GM19023 (cell line): ENCODE data around the gene RNF113B.

Source experiments
- ATAC-seq: cut with Tn5 transposase; IDR thresholded peaks from one replicate; pipeline ENCODE4 v1.9.1; 2021; ENCODE audit warnings: mild to moderate bottlenecking, moderate library complexity; ENCODE audit not compliant: unreplicated experiment

RNF113B gene

GRCh38 chr13:98204546-98204945 is 27.5 kb upstream of the RNF113B start:
- no peak for ATAC-seq

GRCh38 chr13:98203646-98204326 is 26.7 kb upstream of the RNF113B start:
- ATAC-seq: no peak

DNA sequence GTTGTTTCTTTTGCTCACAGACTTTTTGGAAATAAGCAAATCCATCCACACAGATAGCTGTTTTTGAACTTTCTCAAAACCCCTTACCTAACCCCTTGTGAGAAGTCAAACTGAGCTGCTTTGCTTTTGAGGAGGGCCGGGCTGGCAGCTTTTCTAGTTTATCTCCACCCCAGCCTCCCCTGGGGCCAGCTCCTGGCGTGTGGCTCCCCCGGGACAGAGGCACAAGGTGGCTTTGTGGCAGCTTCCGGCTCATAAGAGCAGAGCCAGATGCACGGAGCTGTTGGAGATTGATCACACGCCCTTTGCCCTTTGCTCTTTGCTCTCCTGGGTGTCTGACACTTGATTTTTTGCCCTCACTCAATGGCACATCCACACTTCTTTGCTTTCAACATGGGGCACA is 24.9 kb upstream of the RNF113B start:
- ATAC-seq: no peak

- no peak for ATAC-seq
Measured at GRCh38 chr13:98201189-98201588, 24.1 kb upstream of the RNF113B start.

- ATAC-seq: no peak
Measured at GRCh38 chr13:98200211-98200878, 23.3 kb upstream of the RNF113B start.

GRCh38 chr13:98199480-98199879 is 22.4 kb upstream of the RNF113B start:
- no peak for ATAC-seq

- ATAC-seq: no peak
Measured at GRCh38 chr13:98198683-98199082, 21.6 kb upstream of the RNF113B start.

- ATAC-seq: no peak
Measured at GRCh38 chr13:98195054-98195791, 18.2 kb upstream of the RNF113B start.

DNA sequence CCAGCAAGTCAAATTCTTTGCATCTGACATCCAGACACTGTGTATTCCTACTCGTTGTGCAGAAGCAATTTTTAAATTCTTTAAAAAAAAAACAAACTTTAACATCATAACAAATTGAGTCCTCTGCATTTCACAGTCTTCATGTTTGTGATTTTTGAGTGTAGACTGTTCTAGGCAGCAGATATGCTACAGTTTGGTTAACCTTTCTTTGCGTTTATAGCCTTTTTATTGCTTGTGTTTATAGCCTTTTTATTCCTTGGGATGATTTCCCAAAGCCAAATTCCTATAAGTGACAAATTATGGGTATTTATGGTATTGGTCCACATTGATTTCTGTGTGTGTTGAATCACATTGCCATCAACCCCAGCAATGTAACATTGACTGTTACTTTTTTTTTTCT is 14.9 kb upstream of the RNF113B start:
- no peak for ATAC-seq

DNA sequence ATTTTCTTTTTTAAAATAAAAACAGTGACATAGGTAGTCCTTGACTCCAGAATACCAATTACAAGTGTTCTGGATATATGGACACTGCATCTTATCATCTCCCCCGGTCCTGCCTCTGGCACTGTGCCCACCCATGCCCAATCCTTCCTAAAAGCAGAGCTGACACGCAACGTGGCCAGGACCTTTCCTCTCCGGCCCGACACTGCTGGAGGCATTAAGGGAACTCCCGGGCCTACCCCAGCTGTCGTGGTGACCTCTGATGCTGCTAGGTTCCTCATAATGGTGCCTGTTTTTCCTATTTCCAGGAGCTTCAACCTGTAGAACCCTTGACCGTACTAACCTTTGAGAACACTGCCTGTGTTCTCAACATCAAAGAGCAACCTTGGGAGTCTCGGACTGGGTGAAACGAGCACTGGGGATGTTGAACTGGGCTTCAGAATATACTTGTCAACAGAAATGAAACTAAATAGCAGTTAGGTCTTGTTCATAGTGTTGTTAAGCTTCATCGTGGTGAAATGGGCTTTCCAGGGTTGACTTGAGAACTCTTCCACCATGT is 13.9 kb upstream of the RNF113B start:
- no peak for ATAC-seq

DNA sequence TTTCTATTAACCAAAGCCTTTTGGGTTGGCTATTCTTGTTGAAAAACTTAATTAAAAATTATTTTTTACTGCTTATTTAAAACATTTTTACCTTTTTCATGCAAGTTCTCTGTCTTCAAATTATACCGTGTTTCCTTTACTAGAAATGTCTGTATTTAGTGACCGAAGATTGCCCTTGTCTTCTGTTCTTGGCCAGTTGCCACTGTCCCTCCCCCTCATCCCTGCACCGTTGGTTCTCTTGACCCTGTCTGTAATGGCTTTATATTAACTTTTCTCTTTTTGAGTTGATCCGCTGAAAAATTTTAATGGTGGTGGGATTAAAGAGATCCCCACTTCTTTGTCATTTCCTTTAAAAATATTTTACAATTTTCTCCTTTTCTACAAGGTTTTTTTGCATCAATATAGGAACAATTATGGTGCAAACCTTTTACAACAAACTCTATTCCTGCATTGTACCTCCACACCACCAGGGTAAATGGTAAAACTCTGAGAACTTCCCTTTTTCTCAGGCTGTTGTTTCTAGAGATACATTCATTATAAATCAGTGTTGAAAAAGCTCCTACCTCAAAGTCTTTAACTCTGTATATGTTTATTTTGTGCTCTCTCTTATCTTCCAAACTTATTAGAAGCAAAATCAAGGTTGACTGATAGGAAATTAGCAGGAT is 12.9 kb upstream of the RNF113B start:
- ATAC-seq: no peak

- ATAC-seq: no peak
Measured at GRCh38 chr13:98188544-98189166, 11.6 kb upstream of the RNF113B start.

GRCh38 chr13:98187965-98188261 is 10.8 kb upstream of the RNF113B start:
- ATAC-seq: no peak

DNA sequence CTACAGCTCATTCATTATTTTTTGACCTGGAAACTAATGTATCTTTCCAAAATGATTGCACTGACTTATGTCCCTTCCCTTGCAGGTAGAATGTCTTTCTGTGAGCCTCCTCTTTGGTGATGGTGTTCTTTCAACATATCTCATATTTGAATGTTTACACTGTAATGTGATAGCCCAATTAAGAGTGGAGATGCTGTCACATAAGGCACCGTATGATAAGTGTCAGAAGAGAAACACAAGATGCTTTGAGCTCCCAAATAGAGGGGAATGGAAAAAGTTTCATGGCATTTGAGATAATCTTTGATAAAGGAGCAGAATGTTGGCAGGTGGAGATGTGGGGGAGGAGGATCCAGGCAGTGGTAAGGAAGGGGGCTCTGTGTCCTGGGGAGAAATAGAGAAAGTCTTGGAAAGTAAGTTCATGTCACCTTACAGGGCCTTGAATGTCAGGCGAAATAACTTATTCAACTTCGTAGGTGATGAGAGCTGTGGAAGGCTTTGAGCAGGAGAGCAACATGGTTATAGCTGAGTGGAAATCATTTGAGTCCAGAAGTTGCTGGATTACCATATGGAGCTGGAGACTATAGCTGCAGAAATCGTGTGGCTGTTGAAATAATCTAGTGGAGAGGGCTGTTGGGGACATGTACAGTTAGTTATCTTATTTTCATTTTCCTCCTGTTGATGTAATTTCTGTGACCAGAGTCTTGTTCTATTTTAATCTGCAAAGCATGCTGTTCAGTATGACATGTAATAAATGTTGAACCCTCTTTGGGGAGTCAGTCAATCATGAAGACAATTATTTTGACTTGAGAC is 10.3 kb upstream of the RNF113B start:
- ATAC-seq: no peak

- ATAC-seq: no peak
Measured at GRCh38 chr13:98184792-98185191, 7.7 kb upstream of the RNF113B start.

DNA sequence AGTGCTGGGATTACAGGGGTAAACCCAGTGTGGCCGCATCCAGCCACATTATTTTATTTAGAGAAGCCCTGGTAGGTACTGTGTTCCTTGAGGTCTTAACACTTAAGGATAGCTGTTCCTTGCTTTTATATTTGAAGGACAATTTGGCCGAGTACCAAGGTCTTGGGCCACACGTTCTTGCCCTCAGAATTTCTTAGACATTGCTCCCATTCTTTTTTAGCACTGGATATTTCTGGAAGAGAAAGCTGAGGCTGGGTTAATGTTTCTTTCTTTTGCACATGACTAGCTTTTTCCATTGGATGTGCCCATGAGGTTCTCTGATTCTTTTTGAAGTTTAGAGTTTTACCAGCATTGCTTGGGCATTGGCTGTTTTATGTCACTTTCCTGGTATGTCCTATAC is 5.5 kb upstream of the RNF113B start:
- ATAC-seq: no peak

DNA sequence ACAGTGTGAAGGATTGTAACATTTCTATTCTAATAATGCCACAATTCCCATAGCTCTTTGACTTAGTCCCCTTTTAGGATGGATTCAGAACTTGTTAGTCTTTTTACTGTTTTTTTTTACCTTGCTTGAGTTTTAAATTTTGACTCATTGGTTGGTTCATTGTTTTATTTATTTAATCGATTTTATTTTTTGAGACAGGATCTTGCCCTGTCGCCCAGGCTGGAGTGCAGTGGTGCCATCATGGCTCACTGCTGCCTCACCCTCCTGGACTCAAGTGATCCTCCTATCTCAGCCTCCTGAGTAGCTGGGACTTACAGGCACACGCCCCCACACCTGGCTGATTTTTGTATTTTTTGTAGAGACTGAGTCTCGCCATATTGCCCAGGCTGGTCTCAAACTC is 5.1 kb upstream of the RNF113B start:
- no peak for ATAC-seq

- no peak for ATAC-seq
Measured at GRCh38 chr13:98181111-98181815, 4.2 kb upstream of the RNF113B start.

DNA sequence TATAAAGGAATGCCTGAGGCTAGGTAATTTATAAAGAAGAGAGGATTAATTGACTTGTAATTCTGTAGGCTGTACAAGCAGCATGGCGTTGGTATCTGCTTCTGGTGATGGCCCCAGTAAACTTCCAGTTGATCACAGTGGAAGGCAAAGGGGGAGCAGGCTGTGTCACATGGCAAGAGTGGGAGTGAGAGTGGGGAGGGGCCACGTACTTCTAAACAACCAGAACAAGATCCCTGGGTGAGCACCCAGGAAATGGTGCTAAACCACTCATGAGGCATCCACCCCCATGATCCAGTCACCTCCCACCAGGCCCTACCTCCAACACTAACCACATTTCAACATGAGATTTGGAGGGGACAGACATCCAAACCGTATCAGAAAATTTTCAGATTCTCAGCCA is 3.0 kb upstream of the RNF113B start:
- ATAC-seq: no peak

DNA sequence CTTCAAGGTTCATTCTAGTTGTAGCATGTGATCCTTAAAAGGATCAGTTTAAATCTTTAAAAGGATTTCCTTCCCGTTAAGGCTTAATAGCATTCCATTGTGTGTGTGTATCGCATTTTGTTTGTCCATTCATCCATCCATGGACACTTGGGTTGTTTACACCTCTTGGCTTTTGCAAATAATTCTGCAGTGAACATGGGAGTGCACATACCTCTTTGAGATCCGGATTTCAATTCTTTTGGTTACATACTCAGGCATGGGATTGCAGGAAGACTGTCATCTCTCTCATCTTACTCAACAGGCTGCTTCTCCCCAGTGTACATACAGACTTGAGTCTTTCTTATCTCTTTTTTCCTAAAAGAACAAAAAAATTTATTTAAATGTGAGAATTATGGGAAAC is 1.2 kb downstream of the RNF113B start:
- ATAC-seq: no peak
